OCI-LY3 (cell line): ENCODE results near the gene THAP5.

Source experiments
- CTCF ChIP-seq: fragments of 200-600, 300-600 bp; sonication (generic); IDR thresholded peaks from 2 replicates; pipeline ENCODE4 v1.5.1; 2014; ENCODE audit warnings: antibody characterized with exemption, low read length, low read depth
- EZH2phosphoT487 ChIP-seq: fragments of 200-600 bp; shearing (Covaris generic); IDR thresholded peaks from 2 replicates; pipeline ENCODE4 v1.6.1; 2018; ENCODE audit warnings: antibody characterized with exemption, mixed run types, low read depth

- TF ChIP-seq CTCF (no peak), EZH2phosphoT487 (no peak)
Measured at GRCh38 chr7:108533712-108534111, 35.8 kb downstream of the THAP5 start.
